Astrocyte of the spinal cord (primary cell): ENCODE data around the gene ZNF554.

Source experiments
- DNase-seq: peaks from one replicate; pipeline ENCODE4 v3.0.0; 2011; ENCODE audit warnings: low read depth, low spot score
- H3K4me3 ChIP-seq: 2 replicates; pipeline ENCODE4 v1.5.1; 2011; ENCODE audit warnings: low read depth, mild to moderate bottlenecking, low read length, moderate library complexity
- in situ Hi-C: cut with HindIII; loops from 2 replicates; pipeline ENCODE4 v1.10.0; 2017; ENCODE audit warnings: low sequenced_read_pairs
- TF ChIP-seq, protein P1 (sequence below): IDR thresholded peaks from 2 replicates; pipeline ENCODE4 v1.5.1; 2012; ENCODE audit warnings: low read depth, mild to moderate bottlenecking, low read length, inconsistent platforms

The ZNF554 gene

DNA sequence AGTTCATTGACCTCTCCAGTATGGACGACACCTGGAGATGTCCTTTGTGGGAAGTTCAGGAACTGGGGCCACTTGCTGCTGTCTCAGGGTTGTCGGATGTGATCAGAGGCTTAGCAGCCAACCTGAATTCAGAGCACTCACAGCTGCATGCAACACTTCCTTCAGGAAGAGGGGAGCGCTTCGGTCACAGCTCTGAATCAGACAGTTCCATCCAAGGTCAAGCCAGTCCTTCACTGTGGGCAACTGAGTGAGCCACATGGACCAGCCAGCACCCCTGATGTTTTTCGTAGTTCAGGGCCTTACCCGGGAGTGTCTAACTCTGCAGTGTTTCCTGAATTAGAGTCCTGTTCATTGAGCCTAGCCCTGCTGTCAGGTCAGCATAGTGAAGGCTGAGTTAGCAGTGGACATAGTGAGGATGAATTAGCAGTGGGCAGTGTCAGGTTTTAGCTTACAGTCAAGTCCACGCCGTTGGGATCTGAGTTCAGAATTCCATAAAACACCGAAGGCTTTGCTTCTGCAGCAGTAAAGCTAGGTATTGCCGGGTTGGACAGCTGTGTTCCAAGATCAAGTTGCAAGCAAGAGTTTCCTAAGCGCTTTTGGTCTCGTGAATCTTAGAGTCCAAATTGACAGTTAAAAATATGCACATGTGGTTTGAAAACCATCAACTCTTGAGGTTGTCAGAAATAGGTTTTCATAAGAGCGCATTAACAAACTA, 26.7 kb downstream of the ZNF554 start:
- TF ChIP-seq, protein P1, sequence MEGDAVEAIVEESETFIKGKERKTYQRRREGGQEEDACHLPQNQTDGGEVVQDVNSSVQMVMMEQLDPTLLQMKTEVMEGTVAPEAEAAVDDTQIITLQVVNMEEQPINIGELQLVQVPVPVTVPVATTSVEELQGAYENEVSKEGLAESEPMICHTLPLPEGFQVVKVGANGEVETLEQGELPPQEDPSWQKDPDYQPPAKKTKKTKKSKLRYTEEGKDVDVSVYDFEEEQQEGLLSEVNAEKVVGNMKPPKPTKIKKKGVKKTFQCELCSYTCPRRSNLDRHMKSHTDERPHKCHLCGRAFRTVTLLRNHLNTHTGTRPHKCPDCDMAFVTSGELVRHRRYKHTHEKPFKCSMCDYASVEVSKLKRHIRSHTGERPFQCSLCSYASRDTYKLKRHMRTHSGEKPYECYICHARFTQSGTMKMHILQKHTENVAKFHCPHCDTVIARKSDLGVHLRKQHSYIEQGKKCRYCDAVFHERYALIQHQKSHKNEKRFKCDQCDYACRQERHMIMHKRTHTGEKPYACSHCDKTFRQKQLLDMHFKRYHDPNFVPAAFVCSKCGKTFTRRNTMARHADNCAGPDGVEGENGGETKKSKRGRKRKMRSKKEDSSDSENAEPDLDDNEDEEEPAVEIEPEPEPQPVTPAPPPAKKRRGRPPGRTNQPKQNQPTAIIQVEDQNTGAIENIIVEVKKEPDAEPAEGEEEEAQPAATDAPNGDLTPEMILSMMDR: no peak
- DNase-seq: no peak
- no peak overlapping the region for H3K4me3 ChIP-seq
- in situ Hi-C loops: no loop called here

DNA sequence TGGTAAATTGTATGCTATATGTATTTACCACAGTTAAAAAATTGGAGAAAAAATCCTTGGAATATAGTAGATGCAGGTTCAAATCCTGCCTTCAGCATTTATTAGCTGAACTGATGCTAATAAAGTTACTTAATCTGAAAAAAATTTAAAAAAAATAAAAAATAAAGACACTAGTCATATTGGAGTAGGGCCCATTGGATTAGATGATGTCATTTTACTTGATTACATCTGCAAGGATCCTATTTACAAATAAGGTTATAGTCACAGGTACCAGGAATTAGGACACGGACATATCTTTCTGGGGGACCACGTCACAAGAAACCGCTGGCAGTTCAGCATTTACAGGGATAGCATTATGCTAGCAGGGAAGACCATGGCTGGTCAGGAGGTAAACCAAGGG, 27.8 kb downstream of the ZNF554 start:
- TF ChIP-seq, protein P1: no peak

DNA sequence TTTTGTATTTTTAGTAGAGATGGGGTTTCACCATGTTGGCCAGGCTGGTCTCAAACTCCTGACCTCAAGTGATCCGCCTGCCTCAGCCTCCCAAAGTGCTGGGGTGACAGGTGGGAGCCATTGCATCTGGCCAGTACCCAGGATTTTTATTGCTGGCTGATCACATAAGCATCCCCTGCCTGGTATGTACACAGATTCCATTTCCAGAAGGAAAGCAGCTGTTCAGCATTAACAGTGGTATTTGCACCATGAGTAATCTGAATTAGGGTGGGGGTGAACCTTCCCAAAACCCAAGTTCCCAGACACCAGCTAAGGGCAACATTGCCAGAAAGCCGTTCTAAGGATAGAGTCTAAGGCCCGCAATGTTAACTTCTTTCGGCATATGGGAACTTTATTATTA, 28.9 kb downstream of the ZNF554 start:
- in situ Hi-C loops: no loop called here
- DNase-seq: no peak
- no peak overlapping the region for H3K4me3 ChIP-seq
- TF ChIP-seq, protein P1: no peak

More for the DNA sequence above, 27.8 kb downstream of the ZNF554 start:
- DNase-seq: no peak
- in situ Hi-C loops: no loop called here
- H3K4me3 ChIP-seq: no peak overlapping the region

DNA sequence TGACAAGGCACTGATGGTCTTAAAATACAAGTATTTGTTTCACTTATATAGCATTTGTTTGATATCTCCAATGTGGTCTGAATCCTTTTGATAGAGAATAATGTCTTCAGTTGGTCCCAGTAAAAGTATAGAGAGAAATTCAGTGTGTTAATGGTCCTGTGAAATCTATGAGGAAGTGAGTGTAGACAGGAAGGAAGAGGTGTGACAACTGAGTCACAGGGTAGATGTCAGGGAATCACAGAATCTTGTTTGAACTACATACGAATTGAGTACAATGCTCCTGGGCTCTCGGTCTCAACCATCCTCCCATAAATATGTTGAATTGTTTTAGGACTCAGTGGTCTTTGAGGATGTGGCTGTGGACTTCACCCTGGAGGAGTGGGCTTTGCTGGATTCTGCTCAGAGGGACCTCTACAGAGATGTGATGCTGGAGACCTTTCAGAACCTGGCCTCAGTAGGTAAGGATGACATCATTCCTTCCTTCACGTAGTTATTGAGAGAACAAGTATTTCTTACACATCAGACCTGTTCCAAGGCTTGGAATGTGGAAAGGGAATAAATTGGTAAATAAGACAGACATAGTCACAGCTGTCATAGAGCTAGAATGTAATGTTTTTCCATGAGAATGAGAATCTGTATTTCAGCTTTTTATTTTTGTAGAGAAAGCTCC, 30.7 kb downstream of the ZNF554 start:
- in situ Hi-C loops: no loop called here
- DNase-seq: no peak
- TF ChIP-seq, protein P1: no peak
- H3K4me3 ChIP-seq: no peak overlapping the region

DNA sequence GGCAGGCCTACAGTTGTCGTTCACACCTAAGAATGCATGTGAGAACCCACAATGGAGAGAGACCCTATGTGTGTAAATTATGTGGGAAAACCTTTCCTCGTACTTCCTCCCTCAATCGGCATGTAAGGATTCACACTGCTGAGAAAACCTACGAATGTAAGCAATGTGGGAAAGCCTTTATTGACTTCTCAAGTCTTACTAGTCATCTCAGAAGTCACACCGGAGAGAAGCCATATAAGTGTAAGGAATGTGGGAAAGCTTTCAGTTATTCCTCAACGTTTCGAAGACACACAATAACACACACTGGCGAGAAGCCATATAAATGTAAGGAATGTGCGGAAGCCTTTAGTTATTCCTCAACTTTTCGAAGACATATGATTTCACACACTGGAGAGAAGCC, 32.9 kb downstream of the ZNF554 start:
- no peak for DNase-seq
- in situ Hi-C loops: no loop called here
- no peak overlapping the region for H3K4me3 ChIP-seq
- TF ChIP-seq, protein P1: no peak

DNA sequence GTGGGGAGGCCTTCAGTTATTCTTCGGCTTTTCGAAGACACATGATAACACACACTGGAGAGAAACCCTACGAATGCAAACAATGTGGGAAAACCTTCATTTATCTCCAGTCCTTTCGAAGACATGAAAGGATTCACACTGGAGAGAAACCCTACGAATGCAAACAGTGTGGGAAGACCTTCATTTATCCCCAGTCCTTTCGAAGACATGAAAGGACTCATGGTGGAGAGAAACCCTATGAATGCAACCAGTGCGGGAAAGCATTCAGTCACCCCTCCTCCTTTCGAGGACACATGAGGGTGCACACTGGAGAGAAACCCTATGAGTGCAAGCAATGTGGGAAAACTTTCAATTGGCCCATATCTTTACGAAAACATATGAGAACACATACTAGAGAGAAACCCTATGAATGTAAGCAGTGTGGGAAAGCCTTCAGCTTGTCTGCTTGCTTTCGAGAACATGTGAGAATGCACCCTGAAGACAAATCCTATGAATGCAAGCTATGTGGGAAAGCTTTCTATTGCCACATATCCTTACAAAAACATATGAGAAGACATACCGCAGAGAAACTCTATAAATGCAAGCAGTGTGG, 33.4 kb downstream of the ZNF554 start:
- no peak for DNase-seq
- in situ Hi-C loops: no loop called here
- TF ChIP-seq, protein P1: no peak
- no peak overlapping the region for H3K4me3 ChIP-seq
